Testis (tissue), 2 donors: ENCODE results near the gene E2F1.

Source experiments
- CTCF ChIP-seq, 3 experiments: fragments of 450-650 bp in 2 of 3; fragments of 200-600 bp in 1 of 3; sonication (generic) in 1 of 3; IDR thresholded peaks; one replicate each; pipeline ENCODE4 v1.5.1; 2016 to 2019; ENCODE audit warnings: antibody characterized with exemption in 3 of 3, mild to moderate bottlenecking in 2 of 3, moderate library complexity in 1 of 3
- POLR2A ChIP-seq: fragments of 450-650 bp; IDR thresholded peaks from one replicate; pipeline ENCODE4 v1.6.1; 2017; ENCODE audit warnings: antibody characterized with exemption, mild to moderate bottlenecking, moderate library complexity

DNA sequence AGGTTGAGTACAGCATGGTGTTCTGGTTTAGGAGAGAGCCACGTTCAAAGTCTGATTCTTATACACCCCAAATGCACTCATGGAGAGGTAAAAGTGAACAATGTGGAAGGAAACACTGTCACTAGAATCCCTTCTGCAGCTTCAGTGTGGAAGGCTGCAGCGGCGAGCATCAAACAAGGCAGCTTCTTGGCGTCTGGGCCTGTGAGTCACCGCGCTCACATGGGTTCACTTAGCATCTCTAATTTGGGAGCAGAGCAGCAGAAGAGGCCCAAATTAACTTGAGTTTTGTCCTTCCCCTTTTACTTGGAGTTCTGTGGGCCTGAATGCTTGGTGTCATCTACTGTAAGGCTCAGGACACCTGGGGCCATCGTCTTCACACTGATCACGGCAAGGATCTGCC lies 10.9 kb upstream of the E2F1 start:
- TF ChIP-seq POLR2A: no peak
- no peak for TF ChIP-seq CTCF (IDR thresholded peaks at IDR 0.05)
